ENCODE data around the gene LIN52. TPM values are rescaled to one million over a fixed set of nuclear protein-coding genes. Genes with fewer than 3 reads are reported as not detected.
"Not testable (repeated sequence)": the region's sequence is repeated elsewhere in the genome, so short reads cannot be mapped to it uniquely, and the experiment has no call there.

LIN52 gene
- polyA plus RNA-seq, 1 donor from 2014 or later = 10.4 TPM

DNA sequence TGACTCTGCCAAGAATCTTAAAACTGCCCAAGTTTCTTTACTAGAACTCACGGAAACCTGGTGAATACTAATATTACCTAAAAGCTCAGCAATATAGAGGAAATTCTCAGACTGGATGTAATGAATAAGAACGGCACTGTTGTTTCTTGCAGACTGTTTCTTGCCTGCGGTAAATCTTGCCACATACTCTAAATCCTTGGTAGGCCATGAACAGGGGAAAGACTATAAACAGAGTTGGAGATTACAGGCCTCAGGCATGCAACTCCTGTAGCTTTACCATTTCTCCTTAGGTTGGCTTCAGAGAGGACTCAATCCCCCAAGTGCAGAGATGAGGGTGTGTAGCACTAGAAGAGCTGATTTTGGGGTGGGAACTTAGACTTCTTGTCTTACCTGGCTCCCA is 1.6 kb upstream of the LIN52 start:
- H3K9me3 Mint-ChIP-seq = no peaks in the 10 kb centered on the region
- H3K4me3 Mint-ChIP-seq = peak overlapping the region; percentile 81 to 100 (median 100)
- H3K36me3 Mint-ChIP-seq = no peaks in the 10 kb centered on the region
- H3K27me3 Mint-ChIP-seq = no peaks in the 10 kb centered on the region
- peaks cover 9 to 20% (median 14%) of the 10 kb centered on the region in 3 donors for H3K4me1 Mint-ChIP-seq
- H3K27ac Mint-ChIP-seq = peak overlapping the region in 1 of 3 donors; percentile 74

DNA sequence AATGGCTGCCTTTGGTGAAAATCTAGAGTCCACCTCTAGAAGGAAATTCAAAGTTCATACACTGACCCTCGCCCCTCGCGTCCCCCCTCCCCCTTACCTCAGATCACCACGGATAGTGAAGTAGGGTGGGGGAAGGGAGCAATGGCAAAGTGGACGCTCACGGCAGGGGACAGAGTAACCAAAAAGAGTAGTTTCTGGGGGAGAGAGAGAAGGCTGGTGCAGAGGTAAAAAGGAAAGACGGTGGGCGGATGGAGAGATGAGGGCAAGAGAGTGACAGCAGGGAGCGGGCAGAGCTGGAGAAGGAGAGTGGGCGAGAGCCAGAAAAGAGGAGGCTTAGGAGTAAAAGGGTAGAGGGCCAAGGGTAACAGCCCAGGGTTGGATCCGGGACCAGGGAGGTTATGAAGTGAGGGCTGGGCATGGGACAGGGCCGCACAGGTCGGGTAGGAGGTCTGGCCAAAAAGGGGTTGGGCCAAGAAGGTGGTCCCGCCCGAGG is 926 bp upstream of the LIN52 start:
- peaks cover 2% of the 10 kb centered on the region for H3K36me3 Mint-ChIP-seq
- no peaks in the 10 kb centered on the region for H3K27me3 Mint-ChIP-seq
- H3K4me1 Mint-ChIP-seq = peaks cover 9 to 23% (median 16%) of the 10 kb centered on the region in 3 donors
- peak overlapping the region; percentile 81 to 100 (median 100) for H3K4me3 Mint-ChIP-seq
- peak overlapping the region; percentile 62 to 97 (median 74) for H3K27ac Mint-ChIP-seq
- no peaks in the 10 kb centered on the region for H3K9me3 Mint-ChIP-seq

- Mint-ChIP-seq H3K27me3 (no peaks in the 10 kb centered on the region), H3K36me3 (peaks cover 5% of the 10 kb centered on the region), H3K27ac (peak overlapping the region; percentile 62 to 97 (median 74)), H3K9me3 (no peaks in the 10 kb centered on the region), H3K4me1 (peaks cover 9 to 26% (median 20%) of the 10 kb centered on the region in 3 donors), H3K4me3 (peak overlapping the region; percentile 81 to 100 (median 100))
Measured at GRCh38 chr14:74085047-74085637, 386 bp downstream of the LIN52 start.

- Mint-ChIP-seq H3K4me1 (peaks cover 9 to 26% (median 20%) of the 10 kb centered on the region in 3 donors), H3K27ac (peak overlapping the region; percentile 74 to 97 (median 85)), H3K9me3 (no peaks in the 10 kb centered on the region), H3K4me3 (peak overlapping the region; percentile 81 to 100 (median 100)), H3K36me3 (peaks cover 5% of the 10 kb centered on the region), H3K27me3 (no peaks in the 10 kb centered on the region)
Measured at GRCh38 chr14:74085828-74086227, 1.1 kb downstream of the LIN52 start.

GRCh38 chr14:74089251-74090020 is 4.7 kb downstream of the LIN52 start:
- Mint-ChIP-seq H3K4me1 (peaks cover 9 to 20% (median 18%) of the 10 kb centered on the region in 3 donors), H3K4me3 (no peak overlapping the region), H3K27ac (peak overlapping the region in 1 of 3 donors; percentile 4), H3K9me3 (no peaks in the 10 kb centered on the region), H3K36me3 (peaks cover 5% of the 10 kb centered on the region), H3K27me3 (no peaks in the 10 kb centered on the region)

DNA sequence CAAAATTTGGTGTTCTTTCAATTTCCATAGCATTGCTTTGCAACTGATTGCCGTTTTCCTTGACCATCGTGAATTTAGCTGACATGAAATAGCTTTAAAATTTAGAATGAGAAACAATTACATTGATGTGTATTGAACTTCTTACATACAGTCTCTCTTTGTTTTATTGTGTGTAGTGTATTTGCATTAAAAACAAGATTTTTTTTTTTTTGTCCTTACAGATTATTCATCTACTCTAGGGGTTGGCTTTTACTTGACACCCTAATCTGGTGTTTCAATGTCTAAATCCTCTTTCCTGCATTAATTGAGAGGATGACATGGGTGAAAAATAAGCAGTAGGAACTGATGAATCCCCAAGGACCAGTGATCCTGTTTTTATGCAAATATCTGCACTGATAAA is 20.6 kb downstream of the LIN52 start:
- Mint-ChIP-seq H3K36me3 (peaks cover 11% of the 10 kb centered on the region), H3K27me3 (no peaks in the 10 kb centered on the region), H3K4me1 (peaks cover 0 to 2% (median 0%) of the 10 kb centered on the region in 3 donors)

DNA sequence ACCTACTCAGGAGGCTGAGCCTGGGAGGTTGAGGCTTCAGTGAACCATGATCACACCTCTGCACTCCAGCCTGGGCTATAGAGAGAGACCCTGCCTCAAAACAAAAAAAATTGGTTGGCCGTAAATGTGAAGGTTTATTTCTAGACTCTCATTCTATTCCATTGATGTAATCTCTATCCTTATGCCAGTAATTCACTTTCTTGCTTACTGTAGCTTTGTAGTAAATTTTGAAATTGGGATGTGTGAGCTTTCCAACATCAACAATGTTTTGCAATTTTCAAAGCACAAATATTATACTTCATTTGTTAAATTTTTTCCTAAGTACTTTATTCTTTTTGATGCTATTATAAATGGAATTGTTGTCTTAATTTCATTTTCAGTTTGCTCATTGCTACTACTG is 24.6 kb downstream of the LIN52 start:
- no peak overlapping the region for H3K4me3 Mint-ChIP-seq
- H3K27me3 Mint-ChIP-seq = no peaks in the 10 kb centered on the region
- H3K27ac Mint-ChIP-seq = no peak overlapping the region
- H3K4me1 Mint-ChIP-seq = peaks cover 0 to 2% (median 0%) of the 10 kb centered on the region in 3 donors
- no peaks in the 10 kb centered on the region for H3K9me3 Mint-ChIP-seq
- peaks cover 8% of the 10 kb centered on the region for H3K36me3 Mint-ChIP-seq

More for the DNA sequence above, 20.6 kb downstream of the LIN52 start:
- Mint-ChIP-seq H3K9me3 (no peaks in the 10 kb centered on the region), H3K27ac (no peak overlapping the region), H3K4me3 (no peak overlapping the region)

GRCh38 chr14:74111395-74112216 is 26.9 kb downstream of the LIN52 start:
- not testable (repeated sequence) for H3K4me1 Mint-ChIP-seq, H3K4me3 Mint-ChIP-seq, H3K27ac Mint-ChIP-seq, H3K36me3 Mint-ChIP-seq, H3K27me3 Mint-ChIP-seq, H3K9me3 Mint-ChIP-seq

- H3K4me3 Mint-ChIP-seq, H3K27ac Mint-ChIP-seq, H3K9me3 Mint-ChIP-seq, H3K4me1 Mint-ChIP-seq, H3K27me3 Mint-ChIP-seq: not testable (repeated sequence)
- peaks cover 16% of the 10 kb centered on the region for H3K36me3 Mint-ChIP-seq
Measured at GRCh38 chr14:74125487-74125886, 40.7 kb downstream of the LIN52 start.

GRCh38 chr14:74126315-74127013 is 41.7 kb downstream of the LIN52 start:
- H3K36me3 Mint-ChIP-seq = peaks cover 12% of the 10 kb centered on the region

DNA sequence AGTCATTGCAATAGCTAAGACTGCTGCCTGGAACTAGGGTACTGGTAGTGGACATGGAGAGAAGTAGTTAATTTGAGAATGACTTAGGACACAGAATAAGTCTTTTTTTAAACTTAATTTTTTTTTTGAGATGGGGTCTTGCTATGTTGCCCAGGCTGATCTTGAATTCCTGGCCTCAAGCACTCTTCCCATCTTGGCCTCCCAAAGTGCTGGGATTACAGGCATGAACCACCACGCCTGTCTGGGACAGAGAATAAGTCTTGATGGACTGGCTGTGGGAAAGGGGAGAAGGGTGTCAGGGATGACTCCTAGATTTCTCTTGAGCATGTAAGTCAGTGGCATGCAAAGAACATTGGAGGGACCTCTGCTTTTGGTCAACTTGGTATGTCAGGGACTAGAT is 42.9 kb downstream of the LIN52 start:
- H3K27ac Mint-ChIP-seq = no peak overlapping the region
- peaks cover 0 to 4% (median 2%) of the 10 kb centered on the region in 3 donors for H3K9me3 Mint-ChIP-seq
- H3K36me3 Mint-ChIP-seq = peaks cover 12% of the 10 kb centered on the region

More at GRCh38 chr14:74126315-74127013, 41.7 kb downstream of the LIN52 start:
- Mint-ChIP-seq H3K27ac (no peak overlapping the region), H3K4me3 (no peak overlapping the region), H3K9me3 (peaks cover 0 to 4% (median 2%) of the 10 kb centered on the region in 3 donors), H3K27me3 (no peaks in the 10 kb centered on the region), H3K4me1 (peaks cover 0 to 2% (median 2%) of the 10 kb centered on the region in 3 donors)

GRCh38 chr14:74133833-74134481 is 49.2 kb downstream of the LIN52 start:
- H3K27me3 Mint-ChIP-seq = no peaks in the 10 kb centered on the region
- peaks cover 0 to 4% (median 2%) of the 10 kb centered on the region in 3 donors for H3K9me3 Mint-ChIP-seq
- H3K4me3 Mint-ChIP-seq = no peak overlapping the region
- H3K36me3 Mint-ChIP-seq = peaks cover 6% of the 10 kb centered on the region
- peak overlapping the region in 1 of 3 donors; percentile 18 for H3K27ac Mint-ChIP-seq
- H3K4me1 Mint-ChIP-seq = peaks cover 3 to 15% (median 11%) of the 10 kb centered on the region in 3 donors

More for the DNA sequence above, 42.9 kb downstream of the LIN52 start:
- Mint-ChIP-seq H3K4me3 (no peak overlapping the region), H3K27me3 (no peaks in the 10 kb centered on the region), H3K4me1 (peaks cover 0 to 2% (median 2%) of the 10 kb centered on the region in 3 donors)

GRCh38 chr14:74134484-74134883 is 49.7 kb downstream of the LIN52 start:
- peaks cover 2% of the 10 kb centered on the region for H3K36me3 Mint-ChIP-seq
- peak overlapping the region in 1 of 3 donors; percentile 18 for H3K27ac Mint-ChIP-seq
- peaks cover 5 to 13% (median 11%) of the 10 kb centered on the region in 3 donors for H3K4me1 Mint-ChIP-seq
- no peak overlapping the region for H3K4me3 Mint-ChIP-seq
- H3K9me3 Mint-ChIP-seq = no peaks in the 10 kb centered on the region
- H3K27me3 Mint-ChIP-seq = no peaks in the 10 kb centered on the region

GRCh38 chr14:74135426-74135825 is 50.7 kb downstream of the LIN52 start:
- no peaks in the 10 kb centered on the region for H3K9me3 Mint-ChIP-seq
- peak overlapping the region in 1 of 3 donors; percentile 5 for H3K27ac Mint-ChIP-seq
- H3K27me3 Mint-ChIP-seq = no peaks in the 10 kb centered on the region
- peaks cover 9 to 17% (median 16%) of the 10 kb centered on the region in 3 donors for H3K4me1 Mint-ChIP-seq
- H3K36me3 Mint-ChIP-seq = peaks cover 2% of the 10 kb centered on the region
- H3K4me3 Mint-ChIP-seq = no peak overlapping the region
